GM20000 (cell line): ENCODE measurements around the gene FGD5.
A peak's percentile ranks its signal among the peaks of the same experiment; 100 is the strongest.

Experiments used
- DNase-seq: peaks from one replicate; pipeline ENCODE4 v3.0.0; 2012; ENCODE audit warnings: low spot score
- CTCF ChIP-seq: IDR thresholded peaks from 2 replicates; pipeline ENCODE4 v1.5.1; 2012; ENCODE audit warnings: mild to moderate bottlenecking, control low read depth; ENCODE audit errors: extremely low read depth, missing control alignments

The FGD5 gene

GRCh38 chr3:14946739-14947099, 128.0 kb downstream of the FGD5 start:
- TF ChIP-seq CTCF, result no peak
- no peak for DNase-seq

- peak; percentile 94 for DNase-seq
- TF ChIP-seq CTCF, result no peak
These were observed 128.5 kb downstream of the FGD5 start, which contains the start of gene NR2C2 for GRCh38 chr3:14947100-14947885. TSS of gene NR2C2 (plus strand) at chr3:14947583. CDS start at chr3:15003915, 56,332 bp downstream.

GRCh38 chr3:14947886-14948608, 129.3 kb downstream of the FGD5 start:
- peak; percentile 100 for DNase-seq
- TF ChIP-seq CTCF, result no peak

GRCh38 chr3:14948609-14949038, 129.9 kb downstream of the FGD5 start:
- no peak for TF ChIP-seq CTCF
- no peak for DNase-seq

GRCh38 chr3:14949126-14949525, 130.4 kb downstream of the FGD5 start:
- TF ChIP-seq CTCF, result no peak
- DNase-seq, result no peak

GRCh38 chr3:14950274-14950673, 131.5 kb downstream of the FGD5 start:
- no peak for DNase-seq
- TF ChIP-seq CTCF, result no peak

- DNase-seq, result no peak
- no peak for TF ChIP-seq CTCF
These were observed 138.4 kb downstream of the FGD5 start for GRCh38 chr3:14957153-14957552.
